A549 (cell line): ENCODE measurements around the gene MRPL4. TPM values are rescaled to one million over a fixed set of nuclear protein-coding genes. Genes with fewer than 3 reads are reported as not detected.
A peak's percentile ranks its signal among the peaks of the same experiment; 100 is the strongest.

Source experiments
- ATAC-seq, 2 experiments: fragments of 200-7000 bp in 1 of 2; fragments of >200 bp in 1 of 2; cut with Nextera tagmentation in 1 of 2; cut with Tn5 transposase in 1 of 2; 3 replicates each; pipeline versions ENCODE4 v1.8.0 to v1.9.1; 2018 to 2020; ENCODE audit warnings: mild to moderate bottlenecking in 1 of 2, moderate library complexity in 1 of 2
- CTCF ChIA-PET: fragments of 300-600 bp; sonication (Branson Sonifier 250); formaldehyde crosslinking; extraction: SDS; loops from one replicate; lab custom pipeline; 2021; ENCODE audit warnings: antibody characterized with exemption, inconsistent platforms; lab: Yijun Ruan, JAX
- POLR2A ChIA-PET: fragments of 350-600 bp; formaldehyde crosslinking; extraction: SDS; loops from one replicate; lab custom pipeline; 2021; ENCODE audit warnings: antibody characterized with exemption, inconsistent platforms; lab: Yijun Ruan, JAX
- DNase-seq, 2 experiments: peaks; one replicate each; pipeline versions ENCODE4 v3.0.0 to v3.0.0-alpha.2; 2011 to 2016; ENCODE audit warnings: low read depth in 1 of 2, low spot score in 1 of 2
- FAIRE-seq: peaks from 2 replicates; lab custom pipeline; 2011; peaks lifted over from hg19 to GRCh38; lab: Jason Lieb, UNC
- H3K27ac ChIP-seq, 2 experiments: fragments of >200 bp; sonication (Bioruptor Twin); formaldehyde crosslinking; 3 replicates each; pipeline ENCODE4 v1.5.1; 2016 to 2017
- H3K4me1 ChIP-seq: fragments of >200 bp; sonication (Bioruptor Twin); formaldehyde crosslinking; 3 replicates; pipeline ENCODE4 v1.6.1; 2016
- H3K4me2 ChIP-seq: fragments of >200 bp; sonication (Bioruptor Twin); formaldehyde crosslinking; 3 replicates; pipeline ENCODE4 v1.6.1; 2016
- H3K4me3 ChIP-seq: fragments of >200 bp; sonication (Bioruptor Twin); formaldehyde crosslinking; 3 replicates; pipeline ENCODE4 v1.5.1; 2016
- H3K9me3 ChIP-seq: fragments of >200 bp; sonication (Bioruptor Twin); formaldehyde crosslinking; 3 replicates; pipeline ENCODE4 v1.6.1; 2016
- CHD4 ChIP-seq: fragments of 200-600 bp; sonication (generic); IDR thresholded peaks from 2 replicates; pipeline ENCODE4 v1.6.1; 2016; ENCODE audit warnings: antibody characterized with exemption, mild to moderate bottlenecking, borderline replicate concordance
- EHMT2 ChIP-seq: fragments of 200-600 bp; sonication (generic); IDR thresholded peaks from 2 replicates; pipeline ENCODE4 v1.6.1; 2016; ENCODE audit warnings: antibody characterized with exemption, low read depth, mild to moderate bottlenecking, moderate library complexity
- EP300 ChIP-seq, 2 experiments: fragments of >200 bp; sonication (Bioruptor Twin); formaldehyde crosslinking; IDR thresholded peaks; 2 replicates in 1 of 2; 3 replicates in 1 of 2; pipeline ENCODE4 v1.6.1; 2016 to 2017
- ESRRA ChIP-seq: fragments of 150-350 bp; IDR thresholded peaks from 2 replicates; pipeline ENCODE4 v1.6.1; 2014; ENCODE audit warnings: mild to moderate bottlenecking, low read length, borderline replicate concordance
- FOXS1 ChIP-seq: fragments of 250-450 bp; sonication (Bioruptor Pico); IDR thresholded peaks from 2 replicates; pipeline ENCODE4 v1.5.0; 2020; ENCODE audit warnings: mild to moderate bottlenecking, moderate library complexity
- HDAC2 ChIP-seq: fragments of 200-600 bp; sonication (generic); IDR thresholded peaks from 2 replicates; pipeline ENCODE4 v1.6.1; 2016
- HOXB13 ChIP-seq: fragments of 250-450 bp; sonication (Bioruptor Pico); IDR thresholded peaks from 2 replicates; pipeline ENCODE4 v1.5.0; 2020; ENCODE audit warnings: low read depth, mild to moderate bottlenecking, moderate library complexity
- HOXB5 ChIP-seq: fragments of 250-450 bp; sonication (Bioruptor Pico); IDR thresholded peaks from 2 replicates; pipeline ENCODE4 v1.5.0; 2020; ENCODE audit warnings: mild to moderate bottlenecking, moderate library complexity
- JUN ChIP-seq, 2 experiments: fragments of >200 bp; sonication (Bioruptor Twin); formaldehyde crosslinking; IDR thresholded peaks; 2 replicates in 1 of 2; 3 replicates in 1 of 2; pipeline ENCODE4 v1.6.1; 2016 to 2017
- KDM1A ChIP-seq: fragments of 200-600 bp; sonication (generic); IDR thresholded peaks from 2 replicates; pipeline ENCODE4 v1.6.1; 2016; ENCODE audit warnings: low read depth, mild to moderate bottlenecking
- KDM5A ChIP-seq: fragments of 200-600 bp; sonication (generic); IDR thresholded peaks from 2 replicates; pipeline ENCODE4 v1.6.1; 2016; ENCODE audit warnings: antibody characterized with exemption, mild to moderate bottlenecking
- MYC ChIP-seq: IDR thresholded peaks from 2 replicates; pipeline ENCODE4 v1.6.1; 2012; ENCODE audit warnings: mild to moderate bottlenecking, inconsistent platforms, low read length, improper control_type of control experiment, borderline replicate concordance
- NPAS2 ChIP-seq: fragments of 250-450 bp; sonication (Bioruptor Pico); IDR thresholded peaks from 2 replicates; pipeline ENCODE4 v1.8.0; 2022; ENCODE audit warnings: mild to moderate bottlenecking, moderate library complexity, borderline replicate concordance
- NR3C1 ChIP-seq: fragments of >200 bp; sonication (Bioruptor Twin); formaldehyde crosslinking; IDR thresholded peaks from 3 replicates; pipeline ENCODE4 v1.6.1; 2017
- PHF8 ChIP-seq: fragments of 200-600 bp; sonication (generic); IDR thresholded peaks from 2 replicates; pipeline ENCODE4 v1.6.1; 2016; ENCODE audit warnings: low read depth, mild to moderate bottlenecking, antibody characterized with exemption, moderate library complexity, borderline replicate concordance
- RAD21 ChIP-seq, 2 experiments: fragments of >200 bp in 1 of 2; sonication (Bioruptor Twin) in 1 of 2; formaldehyde crosslinking in 1 of 2; IDR thresholded peaks in 1 of 2; conservative IDR thresholded peaks in 1 of 2; 2 replicates in 1 of 2; 3 replicates in 1 of 2; pipeline ENCODE4 v1.6.1; 2012 to 2018; ENCODE audit warnings: inconsistent platforms in 1 of 2
- RCOR1 ChIP-seq: fragments of 150-350 bp; IDR thresholded peaks from 2 replicates; pipeline ENCODE4 v1.6.1; 2014; ENCODE audit warnings: antibody characterized with exemption, low read length, low read depth
- TFCP2L1 ChIP-seq: fragments of 250-450 bp; sonication (Bioruptor Pico); IDR thresholded peaks from 2 replicates; pipeline ENCODE4 v1.5.0; 2021; ENCODE audit warnings: mild to moderate bottlenecking
- TP53 ChIP-seq: fragments of 250-450 bp; sonication (Bioruptor Pico); IDR thresholded peaks from 2 replicates; pipeline ENCODE4 v1.5.0; 2021; ENCODE audit warnings: mild to moderate bottlenecking, moderate library complexity
- ZC3H11A ChIP-seq: fragments of 450-650 bp; IDR thresholded peaks from 2 replicates; pipeline ENCODE4 v1.6.1; 2014; ENCODE audit warnings: antibody characterized with exemption, mild to moderate bottlenecking
- ZSCAN20 ChIP-seq: fragments of 250-450 bp; sonication (Bioruptor Pico); IDR thresholded peaks from 2 replicates; pipeline ENCODE4 v1.8.0; 2022; ENCODE audit warnings: mild to moderate bottlenecking, moderate library complexity
- WGBS: methylation state at CpG from one replicate; pipeline ENCODE4 v1.1.6; 2017; ENCODE audit errors: missing lambda C conversion rate; 5-methylcytosine and 5-hydroxymethylcytosine counted together
- polyA plus RNA-seq, 4 experiments: library from polyadenylated mRNA; depleted of rRNA in 3 of 4; stranded (reverse); fragments of >200 nt; fragmentation: RNase III in 1 of 4; extraction: RNeasy Plus Mini Kit Qiagen cat#74134 plus additional on column Dnase treatment in 1 of 4; gene quantifications; 2 replicates in 3 of 4; 3 replicates in 1 of 4; pipeline ENCODE4 v1.2.3, GENCODE V29; 2011 to 2017
- TF ChIP-seq, protein P1 (sequence below): fragments of 150-350 bp; IDR thresholded peaks from 2 replicates; pipeline ENCODE4 v1.6.1; 2014; ENCODE audit warnings: low read depth, mild to moderate bottlenecking, low read length
- TF ChIP-seq, protein P2 (sequence below): fragments of >200 bp; sonication (Bioruptor Twin); formaldehyde crosslinking; IDR thresholded peaks from 3 replicates; pipeline ENCODE4 v1.6.1; 2016
- TF ChIP-seq, protein P3 (sequence below): fragments of 250-450 bp; sonication (Bioruptor Pico); IDR thresholded peaks from 2 replicates; pipeline ENCODE4 v1.5.0; 2021; ENCODE audit warnings: mild to moderate bottlenecking, moderate library complexity, borderline replicate concordance

MRPL4 gene
- polyA plus RNA-seq, 2 of the 4 experiments (the other 2 are of a cell fraction): 26.4 to 52.2 TPM

DNA sequence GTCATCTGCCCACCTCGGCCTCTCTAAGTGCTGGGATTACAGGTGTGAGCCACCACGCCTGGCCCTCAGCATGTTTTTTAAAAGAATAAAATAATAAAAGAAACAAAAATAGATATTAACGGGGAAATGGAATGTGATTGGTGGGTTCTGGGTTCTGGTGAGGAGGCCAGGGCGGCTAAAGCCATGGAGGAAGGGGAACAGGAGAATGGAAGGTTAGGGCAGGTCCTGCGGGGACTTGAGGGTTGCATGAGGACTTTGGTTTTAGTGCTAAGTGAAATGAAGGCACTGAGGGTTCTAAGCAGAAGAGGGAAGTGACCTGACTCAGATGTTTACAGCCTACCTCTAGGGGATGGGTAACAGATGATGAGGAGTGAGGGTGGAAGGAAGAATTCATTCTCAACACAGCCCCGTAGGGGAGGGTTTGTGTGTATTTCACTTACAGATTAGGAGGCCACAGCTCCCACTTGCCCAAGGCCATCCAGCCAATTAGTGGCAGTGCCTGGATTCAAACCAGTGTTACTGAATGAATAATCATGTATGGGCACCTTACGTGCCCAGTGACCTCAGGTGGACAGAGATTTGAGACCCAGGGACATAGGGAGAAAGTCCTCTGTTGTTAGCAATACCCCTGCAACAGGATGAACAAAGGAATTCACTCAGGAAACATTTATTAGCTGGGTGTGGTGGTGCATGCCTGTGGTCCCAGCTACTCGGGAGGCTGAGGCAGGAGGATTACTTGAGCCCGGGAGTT is 6.7 kb upstream of the MRPL4 start:
- no peak overlapping the region for H3K4me2 ChIP-seq
- no peak; a peak in 1 of 6 replicates for ATAC-seq
- FAIRE-seq: no peak
- H3K27ac ChIP-seq: no peak overlapping the region
- no peaks in the 10 kb centered on the region for H3K4me1 ChIP-seq
- CTCF ChIA-PET: interaction anchor here (1.0 to 1.4 kb wide), 3 partner anchors 13 to 23 kb away, joined by 3 to 7 read pairs (median 5); no protein-coding TSS in a partner anchor
- no peak overlapping the region for H3K4me3 ChIP-seq
- DNase-seq: no peak
- no peaks in the 10 kb centered on the region for H3K9me3 ChIP-seq
- POLR2A ChIA-PET: no interaction called here
- 64% methylated on average over 9 of the region's 9 CpGs for WGBS
- no peak for TF ChIP-seq MYC
- TF ChIP-seq NR3C1: no peak
- TF ChIP-seq, protein P1, sequence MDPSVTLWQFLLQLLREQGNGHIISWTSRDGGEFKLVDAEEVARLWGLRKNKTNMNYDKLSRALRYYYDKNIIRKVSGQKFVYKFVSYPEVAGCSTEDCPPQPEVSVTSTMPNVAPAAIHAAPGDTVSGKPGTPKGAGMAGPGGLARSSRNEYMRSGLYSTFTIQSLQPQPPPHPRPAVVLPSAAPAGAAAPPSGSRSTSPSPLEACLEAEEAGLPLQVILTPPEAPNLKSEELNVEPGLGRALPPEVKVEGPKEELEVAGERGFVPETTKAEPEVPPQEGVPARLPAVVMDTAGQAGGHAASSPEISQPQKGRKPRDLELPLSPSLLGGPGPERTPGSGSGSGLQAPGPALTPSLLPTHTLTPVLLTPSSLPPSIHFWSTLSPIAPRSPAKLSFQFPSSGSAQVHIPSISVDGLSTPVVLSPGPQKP: no peak
- no peak for TF ChIP-seq HOXB5 (CRISPR knock-in tag)
- no peak for TF ChIP-seq NPAS2 (CRISPR knock-in tag)

DNA sequence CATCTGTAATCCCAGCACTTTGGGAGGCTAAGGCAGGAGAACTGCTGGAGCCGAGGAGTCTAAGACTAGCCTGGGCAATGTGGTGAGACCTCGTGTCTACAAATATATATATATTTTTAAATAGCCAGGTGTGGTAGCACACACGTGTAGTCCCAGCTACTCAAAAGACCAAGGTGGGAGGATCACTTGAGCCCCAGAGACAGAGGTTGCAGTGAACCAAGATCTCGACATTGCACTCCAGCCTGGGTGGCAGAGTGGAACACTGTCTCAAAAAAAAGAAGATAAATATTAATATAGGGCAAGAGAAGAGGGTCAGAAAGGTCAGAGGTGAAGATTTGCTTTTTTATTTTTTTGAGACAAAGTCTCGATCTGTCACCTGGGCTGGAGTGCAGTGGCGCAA is 5.5 kb upstream of the MRPL4 start:
- DNase-seq: no peak
- ChIA-PET CTCF (interaction anchor here (1.1 to 1.6 kb wide), 4 partner anchors 12 to 316 kb away, joined by 3 to 8 read pairs (median 5); no protein-coding TSS in a partner anchor), POLR2A (no interaction called here)
- WGBS: 62% methylated on average over 6 of the region's 6 CpGs
- no peaks in the 10 kb centered on the region for H3K9me3 ChIP-seq
- no peak for TF ChIP-seq HOXB13 (CRISPR knock-in tag)
- TF ChIP-seq EHMT2: no peak
- TF ChIP-seq EP300 (IDR thresholded peaks at IDR 0.05): no peak
- TF ChIP-seq CHD4: no peak
- no peak for TF ChIP-seq KDM1A
- TF ChIP-seq ZSCAN20 (CRISPR knock-in tag): no peak
- no peak for TF ChIP-seq ZC3H11A
- TF ChIP-seq, protein P1: no peak
- TF ChIP-seq RCOR1: no peak
- TF ChIP-seq KDM5A: no peak
- no peak for TF ChIP-seq TP53
- no peak for FAIRE-seq
- no peaks in the 10 kb centered on the region for H3K4me1 ChIP-seq
- no peak overlapping the region for H3K27ac ChIP-seq
- H3K4me3 ChIP-seq: no peak overlapping the region
- H3K4me2 ChIP-seq: no peak overlapping the region
- no peak for ATAC-seq

DNA sequence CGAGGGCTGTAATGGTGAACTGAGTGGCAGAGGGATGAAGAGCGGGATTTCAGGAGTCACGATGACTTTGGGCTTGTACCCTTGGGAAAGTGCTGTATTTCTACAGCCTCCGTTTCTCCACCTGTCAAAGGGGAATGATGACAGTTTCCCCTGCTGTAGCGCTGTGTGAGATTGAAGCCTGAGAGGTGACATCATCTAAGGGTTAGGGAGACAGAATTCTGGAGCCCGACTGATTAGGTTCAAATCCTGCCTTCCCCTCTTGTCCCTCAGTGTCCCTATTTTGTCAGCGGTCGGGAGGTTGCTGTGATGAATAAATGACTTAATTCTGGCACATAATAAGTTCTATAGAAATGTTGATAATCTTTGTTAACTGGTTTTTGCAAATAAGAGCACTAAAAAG is 693 bp downstream of the MRPL4 start:
- Histone ChIP-seq H3K4me1 (no peaks in the 10 kb centered on the region), H3K4me3 (peak overlapping the region; percentile 86), H3K9me3 (no peaks in the 10 kb centered on the region), H3K27ac (peak overlapping the region; percentile 95 to 98), H3K4me2 (peak overlapping the region; percentile 79)
- ATAC-seq: no peak
- no peak for DNase-seq
- ChIA-PET POLR2A (no interaction called here), CTCF (no interaction called here)
- FAIRE-seq: no peak
- 34% methylated on average over 5 of the region's 8 CpGs for WGBS
- TF ChIP-seq, protein P1: no peak
- TF ChIP-seq CHD4 (no peak), MYC (no peak), ZC3H11A (no peak), PHF8 (no peak), KDM1A (no peak), KDM5A (no peak), JUN (IDR thresholded peaks at IDR 0.05) (no peak), RAD21 (conservative IDR thresholded peaks at IDR 0.05 in 1 of 2, IDR thresholded peaks at IDR 0.05 in 1 of 2) (no peak), FOXS1 (CRISPR knock-in tag) (no peak), ESRRA (no peak), HDAC2 (no peak), RCOR1 (no peak), TFCP2L1 (CRISPR knock-in tag) (no peak)
- TF ChIP-seq, protein P2, sequence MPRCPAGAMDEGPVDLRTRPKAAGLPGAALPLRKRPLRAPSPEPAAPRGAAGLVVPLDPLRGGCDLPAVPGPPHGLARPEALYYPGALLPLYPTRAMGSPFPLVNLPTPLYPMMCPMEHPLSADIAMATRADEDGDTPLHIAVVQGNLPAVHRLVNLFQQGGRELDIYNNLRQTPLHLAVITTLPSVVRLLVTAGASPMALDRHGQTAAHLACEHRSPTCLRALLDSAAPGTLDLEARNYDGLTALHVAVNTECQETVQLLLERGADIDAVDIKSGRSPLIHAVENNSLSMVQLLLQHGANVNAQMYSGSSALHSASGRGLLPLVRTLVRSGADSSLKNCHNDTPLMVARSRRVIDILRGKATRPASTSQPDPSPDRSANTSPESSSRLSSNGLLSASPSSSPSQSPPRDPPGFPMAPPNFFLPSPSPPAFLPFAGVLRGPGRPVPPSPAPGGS: no peak
- TF ChIP-seq, protein P3, sequence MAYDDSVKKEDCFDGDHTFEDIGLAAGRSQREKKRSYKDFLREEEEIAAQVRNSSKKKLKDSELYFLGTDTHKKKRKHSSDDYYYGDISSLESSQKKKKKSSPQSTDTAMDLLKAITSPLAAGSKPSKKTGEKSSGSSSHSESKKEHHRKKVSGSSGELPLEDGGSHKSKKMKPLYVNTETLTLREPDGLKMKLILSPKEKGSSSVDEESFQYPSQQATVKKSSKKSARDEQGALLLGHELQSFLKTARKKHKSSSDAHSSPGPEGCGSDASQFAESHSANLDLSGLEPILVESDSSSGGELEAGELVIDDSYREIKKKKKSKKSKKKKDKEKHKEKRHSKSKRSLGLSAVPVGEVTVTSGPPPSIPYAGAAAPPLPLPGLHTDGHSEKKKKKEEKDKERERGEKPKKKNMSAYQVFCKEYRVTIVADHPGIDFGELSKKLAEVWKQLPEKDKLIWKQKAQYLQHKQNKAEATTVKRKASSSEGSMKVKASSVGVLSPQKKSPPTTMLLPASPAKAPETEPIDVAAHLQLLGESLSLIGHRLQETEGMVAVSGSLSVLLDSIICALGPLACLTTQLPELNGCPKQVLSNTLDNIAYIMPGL (CRISPR knock-in tag): no peak
